HepG2 (cell line): Measurements from ENCODE around the gene TXNDC11. TPM values are rescaled to one million over a fixed set of nuclear protein-coding genes. Genes with fewer than 3 reads are reported as not detected.

Experiments
- BHLHE40 ChIP-seq: IDR thresholded peaks from 2 replicates; pipeline ENCODE4 v1.6.1; 2011; ENCODE audit warnings: low read length, improper control_type of control experiment
- E2F1 ChIP-seq: sonication (generic); formaldehyde crosslinking; IDR thresholded peaks from 2 replicates; pipeline ENCODE4 v1.5.0; 2020; ENCODE audit warnings: missing genetic modification reagents
- EP300 ChIP-seq, 3 experiments: sonication (generic) in 1 of 3; formaldehyde crosslinking in 1 of 3; IDR thresholded peaks; 2 replicates each; pipeline versions ENCODE4 v1.5.1 to v1.6.1; 2011 to 2020; ENCODE audit warnings: low read depth in 2 of 3, low read length in 2 of 3, borderline replicate concordance in 1 of 3, improper control_type of control experiment in 1 of 3, mild to moderate bottlenecking in 1 of 3, missing genetic modification reagents in 1 of 3, moderate library complexity in 1 of 3
- GATAD2A ChIP-seq: IDR thresholded peaks from 2 replicates; pipeline ENCODE4 v1.6.1; 2016
- GFI1 ChIP-seq: sonication (generic); formaldehyde crosslinking; IDR thresholded peaks from 2 replicates; pipeline ENCODE4 v1.5.0; 2020; ENCODE audit warnings: missing genetic modification reagents, mild to moderate bottlenecking, borderline replicate concordance
- GZF1 ChIP-seq: sonication (generic); formaldehyde crosslinking; IDR thresholded peaks from 2 replicates; pipeline ENCODE4 v1.5.1; 2020; ENCODE audit warnings: mild to moderate bottlenecking, missing genetic modification reagents
- ISX ChIP-seq: sonication (generic); formaldehyde crosslinking; conservative IDR thresholded peaks from 2 replicates; pipeline ENCODE4 v1.5.0; 2020; ENCODE audit warnings: missing genetic modification reagents
- KAT7 ChIP-seq: IDR thresholded peaks from 2 replicates; pipeline ENCODE4 v1.6.1; 2018; ENCODE audit warnings: borderline replicate concordance, missing compliant biosample characterization
- POGZ ChIP-seq: sonication (generic); formaldehyde crosslinking; IDR thresholded peaks from 2 replicates; pipeline ENCODE4 v1.4.0; 2020; ENCODE audit warnings: mild to moderate bottlenecking, missing genetic modification reagents
- RARG ChIP-seq: sonication (generic); formaldehyde crosslinking; IDR thresholded peaks from 2 replicates; pipeline ENCODE4 v1.4.0; 2020; ENCODE audit warnings: low read depth, mild to moderate bottlenecking, missing genetic modification reagents
- SATB2 ChIP-seq: sonication (generic); formaldehyde crosslinking; IDR thresholded peaks from 2 replicates; pipeline ENCODE4 v1.5.0; 2020; ENCODE audit warnings: missing genetic modification reagents
- TEF ChIP-seq: sonication (generic); formaldehyde crosslinking; IDR thresholded peaks from 2 replicates; pipeline ENCODE4 v1.5.0; 2020; ENCODE audit warnings: missing genetic modification reagents
- TOPORS ChIP-seq: sonication (generic); formaldehyde crosslinking; IDR thresholded peaks from 2 replicates; pipeline ENCODE4 v1.8.0; 2023; ENCODE audit warnings: mild to moderate bottlenecking, missing genetic modification reagents
- ZC3H13 ChIP-seq: sonication (generic); formaldehyde crosslinking; IDR thresholded peaks from 2 replicates; pipeline ENCODE4 v1.8.1; 2023; ENCODE audit warnings: mild to moderate bottlenecking, missing genetic modification reagents, moderate library complexity
- ZNF20 ChIP-seq: sonication (generic); formaldehyde crosslinking; IDR thresholded peaks from 2 replicates; pipeline ENCODE4 v1.4.0; 2020; ENCODE audit warnings: mild to moderate bottlenecking, moderate library complexity, missing genetic modification reagents
- ZNF496 ChIP-seq: sonication (generic); formaldehyde crosslinking; IDR thresholded peaks from 2 replicates; pipeline ENCODE4 v1.8.1; 2023; ENCODE audit warnings: mild to moderate bottlenecking, moderate library complexity, missing genetic modification reagents; ENCODE audit not compliant: insufficient replicate concordance
- ZNF512 ChIP-seq: sonication (generic); formaldehyde crosslinking; IDR thresholded peaks from 2 replicates; pipeline ENCODE4 v1.4.0; 2020; ENCODE audit warnings: mild to moderate bottlenecking, missing genetic modification reagents
- ZNF550 ChIP-seq: sonication (generic); formaldehyde crosslinking; IDR thresholded peaks from 2 replicates; pipeline ENCODE4 v1.4.0; 2020; ENCODE audit warnings: mild to moderate bottlenecking, missing genetic modification reagents, borderline replicate concordance
- ZNF672 ChIP-seq: sonication (generic); formaldehyde crosslinking; IDR thresholded peaks from 2 replicates; pipeline ENCODE4 v1.8.1; 2022; ENCODE audit warnings: missing genetic modification reagents
- ZNF710 ChIP-seq: sonication (generic); formaldehyde crosslinking; IDR thresholded peaks from 2 replicates; pipeline ENCODE4 v1.5.0; 2020; ENCODE audit warnings: mild to moderate bottlenecking, missing genetic modification reagents, borderline replicate concordance
- ZUFSP ChIP-seq: sonication (generic); formaldehyde crosslinking; IDR thresholded peaks from 2 replicates; pipeline ENCODE4 v1.9.0; 2021; ENCODE audit warnings: missing genetic modification reagents, mild to moderate bottlenecking, borderline replicate concordance
- polyA plus RNA-seq, 8 experiments: library from polyadenylated mRNA; depleted of rRNA in 3 of 8; stranded (reverse) in 7 of 8; unstranded in 1 of 8; fragments of >200 nt; fragmentation: Illumina TruSeq in 4 of 8; extraction: Trizol in 4 of 8; gene quantifications; 2 replicates each; pipeline versions ENCODE4 v1.2.1 to v1.2.3, GENCODE V29; 2011 to 2016; ENCODE audit warnings: low read depth in 4 of 8, missing spikeins in 1 of 8, mixed read lengths in 1 of 8; ENCODE audit not compliant: insufficient read depth in 1 of 8
- total RNA-seq, 5 experiments: library from RNA; depleted of rRNA; stranded (reverse); fragments of >200 nt; fragmentation: Illumina TruSeq; extraction: Trizol; gene quantifications; 2 replicates each; pipeline ENCODE4 v1.2.3, GENCODE V29; 2016; ENCODE audit warnings: low read depth in 1 of 5

TXNDC11 gene
- total and polyA plus RNA-seq, 2 of the 13 experiments (the other 11 are each of a cell fraction or from before 2014, with no cell fraction given) = 74.9 to 123 TPM

DNA sequence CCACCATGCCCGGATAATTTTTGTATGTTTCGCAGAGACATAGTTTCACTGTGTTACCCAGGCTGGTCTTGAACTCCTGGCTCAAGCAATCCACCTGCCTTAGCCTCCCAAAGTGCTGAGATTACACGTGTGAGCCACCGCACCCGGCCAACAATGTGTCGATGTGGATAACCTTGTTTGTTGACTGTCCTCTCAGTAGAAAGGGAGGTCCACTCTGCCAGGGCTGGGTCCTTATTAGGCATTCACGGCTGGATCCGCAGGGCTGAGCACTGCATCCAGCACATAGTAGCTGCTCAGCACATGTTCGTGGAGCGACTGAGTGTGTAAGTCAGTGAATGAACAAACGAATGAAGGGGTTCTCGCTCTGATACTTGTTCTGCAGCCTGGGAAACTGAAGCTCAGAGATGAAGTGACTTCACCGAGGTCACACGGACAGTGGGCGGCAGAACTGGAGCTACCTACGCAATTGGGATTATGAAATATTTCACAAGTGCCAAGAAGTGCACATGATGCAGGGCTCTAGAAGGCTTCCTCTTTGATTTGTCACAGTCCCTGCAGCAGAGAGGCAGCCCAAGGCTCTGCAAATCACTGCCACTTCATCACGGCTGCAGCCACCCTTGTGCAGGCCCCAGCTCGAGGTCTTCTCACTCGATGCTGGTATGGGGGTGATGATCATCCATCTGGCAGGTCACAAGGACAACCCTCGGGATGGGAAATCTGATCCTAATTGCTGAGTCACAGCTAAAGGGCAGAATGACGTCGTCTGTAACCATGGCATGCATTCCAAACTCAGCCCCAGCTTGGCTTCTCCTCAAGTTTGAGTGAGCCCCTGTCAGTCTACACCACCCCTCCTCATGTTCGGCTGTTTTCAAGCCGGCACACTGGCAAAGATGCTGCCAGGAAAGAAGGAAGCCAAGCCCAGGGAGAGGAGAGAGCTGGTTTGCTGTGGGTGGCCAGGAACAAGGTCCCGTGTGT lies 102.4 kb downstream of the TXNDC11 start (continued):
- TF ChIP-seq GATAD2A (CRISPR knock-in tag) (peak; percentile 87), ZNF20 (CRISPR knock-in tag) (no peak), ZNF710 (CRISPR knock-in tag) (peak; percentile 57; the same call in 1 of the 2 replicates), EP300 (IDR thresholded peaks at IDR 0.05; ENCODE audit: low read depth in 2 of 2, low read length in 2 of 2) (peak in 1 of 2 experiments; percentile 90; a peak in 2 of 4 replicates), EP300 (CRISPR knock-in tag; IDR thresholded peaks at IDR 0.05; ENCODE audit: borderline replicate concordance) (no peak; the same call in none of the 2 replicates), ZUFSP (CRISPR knock-in tag) (no peak), GZF1 (CRISPR knock-in tag) (no peak), E2F1 (no peak), ZNF512 (CRISPR knock-in tag) (no peak), SATB2 (CRISPR knock-in tag) (no peak), ZNF550 (CRISPR knock-in tag) (peak; percentile 37; the same call in 1 of the 2 replicates), RARG (CRISPR knock-in tag) (no peak), ZNF672 (peak; percentile 54; the same call in 1 of the 2 replicates), BHLHE40 (peak; percentile 58; the same call in 1 of the 2 replicates), ISX (CRISPR knock-in tag) (no peak), ZNF496 (CRISPR knock-in tag) (no peak), ZC3H13 (CRISPR knock-in tag) (no peak; the same call in 1 of the 2 replicates), TEF (no peak), KAT7 (CRISPR knock-in tag) (no peak; the same call in 1 of the 2 replicates), POGZ (CRISPR knock-in tag) (no peak), GFI1 (peak; percentile 88), TOPORS (CRISPR knock-in tag) (peak; percentile 83; the same call in 1 of the 2 replicates)
